ENCODE data around the gene PPM1F. TPM values are rescaled to one million over a fixed set of nuclear protein-coding genes. Genes with fewer than 3 reads are reported as not detected.
A peak's percentile ranks its signal among the peaks of the same experiment; 100 is the strongest.

The PPM1F gene
- total RNA-seq = 25.1 and 32.7 TPM in 2 replicates

GRCh38 chr22:21952586-21953571 lies at the start of gene PPM1F:
TSS of gene PPM1F (minus strand) at chr22:21952848. CDS start at chr22:21946048, 6,800 bp downstream.
- TF ChIP-seq CTCF (conservative IDR thresholded peaks at IDR 0.05; ENCODE audit: low read depth, low read length) = peak; percentile 67
- DNase-seq (ENCODE audit: low read depth) = no peak
- peak within 1 kb of the TSS; percentile 87 for H3K4me3 ChIP-seq (ENCODE audit: low read depth, low read length)

DNA sequence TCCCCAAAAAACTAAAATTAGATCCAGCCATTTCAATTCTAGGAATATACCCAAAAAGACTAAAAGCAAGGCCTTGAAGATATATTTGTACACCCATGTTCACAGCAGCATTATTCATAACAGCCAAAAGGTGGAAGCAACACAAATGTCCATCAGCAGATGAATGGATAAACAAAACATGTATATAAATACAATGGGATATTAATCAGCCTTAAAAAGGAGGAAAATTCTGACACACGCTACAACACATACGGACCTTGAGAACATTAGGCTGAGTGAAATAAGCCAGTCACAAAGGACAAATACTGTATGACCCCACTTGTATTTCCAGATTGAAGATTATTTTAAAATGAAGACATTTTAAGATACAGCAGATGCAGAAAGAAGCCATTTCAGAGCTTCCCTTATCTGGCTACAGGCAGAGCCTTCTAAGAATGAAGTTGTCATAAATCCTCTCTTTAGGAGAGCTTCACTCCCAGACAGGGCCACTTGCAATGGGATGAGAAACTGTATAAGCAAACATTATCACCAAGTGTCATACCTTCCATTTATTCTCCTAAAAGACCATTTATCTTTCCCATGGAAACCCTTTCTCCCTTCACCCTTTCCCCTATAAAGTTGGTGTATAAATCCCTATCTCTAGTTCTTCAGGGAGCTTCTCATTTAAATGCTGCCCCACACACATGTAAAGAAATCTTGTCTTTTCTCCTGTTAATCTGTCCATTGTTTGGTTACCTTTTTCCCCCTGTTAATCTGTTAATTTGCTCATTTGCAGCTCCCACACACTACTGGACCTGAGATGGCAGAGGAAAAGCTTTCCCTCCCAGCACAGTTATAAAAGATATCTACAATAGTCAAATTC lies 49.2 kb upstream of the PPM1F start:
- no peak overlapping the region for H3K4me3 ChIP-seq (ENCODE audit: low read depth, low read length)
- no peak for DNase-seq (ENCODE audit: low read depth)
- no peak for TF ChIP-seq CTCF (conservative IDR thresholded peaks at IDR 0.05; ENCODE audit: low read depth, low read length)

GRCh38 chr22:21998595-21999247 lies 46.1 kb upstream of the PPM1F start:
- DNase-seq (ENCODE audit: low read depth) = no peak
- no peak for TF ChIP-seq CTCF (conservative IDR thresholded peaks at IDR 0.05; ENCODE audit: low read depth, low read length)

GRCh38 chr22:21996175-21996720 lies 43.6 kb upstream of the PPM1F start:
- H3K4me3 ChIP-seq (ENCODE audit: low read depth, low read length) = no peak overlapping the region
- DNase-seq (ENCODE audit: low read depth) = no peak
- no peak for TF ChIP-seq CTCF (conservative IDR thresholded peaks at IDR 0.05; ENCODE audit: low read depth, low read length)

More at GRCh38 chr22:21998595-21999247, 46.1 kb upstream of the PPM1F start:
- no peak overlapping the region for H3K4me3 ChIP-seq (ENCODE audit: low read depth, low read length)

DNA sequence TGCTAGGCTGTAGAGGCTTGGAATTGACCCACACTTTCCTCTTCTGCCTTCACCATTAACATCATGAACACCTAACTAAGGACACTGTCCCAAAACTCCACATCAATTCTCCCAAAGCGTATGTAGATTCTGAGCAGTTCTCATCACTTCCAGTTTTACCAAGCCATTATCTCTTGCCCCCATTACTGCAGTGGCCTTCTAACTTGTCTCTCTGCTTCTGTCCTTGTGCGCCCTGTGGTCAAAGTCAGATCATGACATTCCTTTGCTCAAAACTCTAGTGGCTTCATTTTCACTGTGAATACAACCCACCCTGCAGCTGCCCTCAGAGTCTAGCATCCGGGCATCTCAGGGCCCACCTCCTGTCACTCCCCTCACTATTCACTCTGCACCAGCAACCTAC lies 43.0 kb upstream of the PPM1F start:
- no peak for TF ChIP-seq CTCF (conservative IDR thresholded peaks at IDR 0.05; ENCODE audit: low read depth, low read length)
- DNase-seq (ENCODE audit: low read depth) = no peak
- no peak overlapping the region for H3K4me3 ChIP-seq (ENCODE audit: low read depth, low read length)

GRCh38 chr22:21994881-21995444 lies 42.3 kb upstream of the PPM1F start:
- DNase-seq (ENCODE audit: low read depth) = no peak
- H3K4me3 ChIP-seq (ENCODE audit: low read depth, low read length) = no peak overlapping the region
- TF ChIP-seq CTCF (conservative IDR thresholded peaks at IDR 0.05; ENCODE audit: low read depth, low read length) = no peak
